Hepatocyte (in vitro differentiated cells): ENCODE data around the gene PPM1A.

ENCODE experiments used
- CTCF ChIP-seq: fragments of 200-600 bp; sonication (generic); IDR thresholded peaks from 2 replicates; pipeline ENCODE4 v1.5.1; 2016; ENCODE audit warnings: antibody characterized with exemption, mild to moderate bottlenecking; ENCODE audit not compliant: poor library complexity
- EZH2 ChIP-seq: fragments of 200-600 bp; sonication (generic); IDR thresholded peaks from 2 replicates; pipeline ENCODE4 v1.6.1; 2016; ENCODE audit warnings: antibody characterized with exemption, mild to moderate bottlenecking, borderline replicate concordance

GRCh38 chr14:60287452-60287851 is 38.4 kb downstream of the PPM1A start:
- TF ChIP-seq CTCF (no peak), EZH2 (no peak)
